GM21717 (cell line): ENCODE results near the gene AHRR.
"Not testable (repeated sequence)": the region's sequence is repeated elsewhere in the genome, so short reads cannot be mapped to it uniquely, and the experiment has no call there.

Experiments used
- ATAC-seq: cut with Tn5 transposase; IDR thresholded peaks from one replicate; pipeline ENCODE4 v1.9.1; 2021; ENCODE audit warnings: mild to moderate bottlenecking, moderate library complexity; ENCODE audit not compliant: unreplicated experiment

AHRR gene

GRCh38 chr5:407051-407450, 85.5 kb downstream of the AHRR start:
- ATAC-seq, result no peak

- no peak for ATAC-seq
Observed at GRCh38 chr5:407801-408268, 86.3 kb downstream of the AHRR start.

GRCh38 chr5:410911-411517, 89.5 kb downstream of the AHRR start:
- ATAC-seq, result no peak

GRCh38 chr5:411728-412127, 90.2 kb downstream of the AHRR start:
- ATAC-seq, result no peak

GRCh38 chr5:414991-415927, 93.7 kb downstream of the AHRR start:
- not testable (repeated sequence) for ATAC-seq

GRCh38 chr5:415928-416635, 94.6 kb downstream of the AHRR start:
- ATAC-seq, result no peak

- no peak for ATAC-seq
Observed at GRCh38 chr5:416636-416960, 95.1 kb downstream of the AHRR start.

- no peak for ATAC-seq
Observed at GRCh38 chr5:417301-418161, 96.0 kb downstream of the AHRR start.

GRCh38 chr5:418162-419121, 96.9 kb downstream of the AHRR start:
- ATAC-seq, result no peak

- ATAC-seq, result no peak
Observed at GRCh38 chr5:419970-420369, 98.5 kb downstream of the AHRR start.

GRCh38 chr5:420632-421286, 99.2 kb downstream of the AHRR start:
- no peak for ATAC-seq

GRCh38 chr5:421287-421880, 99.9 kb downstream of the AHRR start:
- ATAC-seq, result no peak

- ATAC-seq, result no peak
Observed at GRCh38 chr5:421901-422300, 100.4 kb downstream of the AHRR start.

- ATAC-seq, result no peak
Observed at GRCh38 chr5:422323-423232, 101.1 kb downstream of the AHRR start.

- no peak for ATAC-seq
Observed at GRCh38 chr5:423233-423565, 101.7 kb downstream of the AHRR start.

GRCh38 chr5:423626-424261, 102.2 kb downstream of the AHRR start:
- no peak for ATAC-seq
